ENCODE results near the gene DUS4L.

DUS4L gene

GRCh38 chr7:107613948-107614347, 50.2 kb downstream of the DUS4L start:
- H3K9me3 ChIP-seq (ENCODE audit: control extremely low read depth in 1 of 5, control insufficient read depth in 4 of 5, insufficient read depth in 2 of 5, low read depth in 1 of 5, low read length in 4 of 5), result no peaks in the 10 kb centered on the region
- no peak overlapping the region for H3K27ac ChIP-seq (ENCODE audit: insufficient read depth in 1 of 2, low read depth in 1 of 2, low read length in 2 of 2, poor library complexity in 1 of 2, severe bottlenecking in 2 of 2)
- peaks cover 13 to 31% (median 25%) of the 10 kb centered on the region in 4 experiments for H3K36me3 ChIP-seq (ENCODE audit: control insufficient read depth in 4 of 4, insufficient read depth in 4 of 4, low read length in 3 of 4)
- no peaks in the 10 kb centered on the region for H3K27me3 ChIP-seq (replicated peaks in 2 of 5; ENCODE audit: control insufficient read depth in 4 of 5, insufficient read depth in 5 of 5, low read length in 4 of 5)
- no peak for DNase-seq
- ChIA-PET POLR2A (no interaction called here), CTCF (no interaction called here)
- H3K4me1 ChIP-seq (ENCODE audit: control extremely low read depth in 1 of 4, control insufficient read depth in 4 of 4, insufficient read depth in 4 of 4, low read length in 3 of 4), result no peaks in the 10 kb centered on the region
- no peak overlapping the region for H3K4me3 ChIP-seq (ENCODE audit: control insufficient read depth in 1 of 7, extremely low read depth in 1 of 7, insufficient read depth in 4 of 7, low read depth in 2 of 7, low read length in 6 of 7)

- POLR2A ChIA-PET, result no interaction called here
- Histone ChIP-seq H3K4me3 (ENCODE audit: control insufficient read depth in 1 of 7, extremely low read depth in 1 of 7, insufficient read depth in 4 of 7, low read depth in 2 of 7, low read length in 6 of 7) (no peak overlapping the region), H3K27ac (ENCODE audit: insufficient read depth in 1 of 2, low read depth in 1 of 2, low read length in 2 of 2, poor library complexity in 1 of 2, severe bottlenecking in 2 of 2) (no peak overlapping the region), H3K36me3 (ENCODE audit: control insufficient read depth in 4 of 4, insufficient read depth in 4 of 4, low read length in 3 of 4) (peaks cover 13 to 27% (median 23%) of the 10 kb centered on the region in 4 experiments), H3K27me3 (replicated peaks in 2 of 5; ENCODE audit: control insufficient read depth in 4 of 5, insufficient read depth in 5 of 5, low read length in 4 of 5) (no peaks in the 10 kb centered on the region), H3K9me3 (ENCODE audit: control extremely low read depth in 1 of 5, control insufficient read depth in 4 of 5, insufficient read depth in 2 of 5, low read depth in 1 of 5, low read length in 4 of 5) (no peaks in the 10 kb centered on the region), H3K4me1 (ENCODE audit: control extremely low read depth in 1 of 4, control insufficient read depth in 4 of 4, insufficient read depth in 4 of 4, low read length in 3 of 4) (no peaks in the 10 kb centered on the region)
- no peak for DNase-seq
- CTCF ChIA-PET, result no interaction called here
Observed at GRCh38 chr7:107614425-107614824, 50.7 kb downstream of the DUS4L start.

- DNase-seq, result no peak
- ChIA-PET POLR2A (no interaction called here), CTCF (no interaction called here)
- H3K4me1 ChIP-seq (ENCODE audit: control extremely low read depth in 1 of 4, control insufficient read depth in 4 of 4, insufficient read depth in 4 of 4, low read length in 3 of 4), result peaks cover 0 to 4% (median 2%) of the 10 kb centered on the region in 4 experiments
- no peaks in the 10 kb centered on the region for H3K27me3 ChIP-seq (replicated peaks in 2 of 5; ENCODE audit: control insufficient read depth in 4 of 5, insufficient read depth in 5 of 5, low read length in 4 of 5)
- WGBS (ENCODE audit: insufficient coverage), result 80% methylated on average over 1 of the region's 4 CpGs
- no peak overlapping the region for H3K27ac ChIP-seq (ENCODE audit: insufficient read depth in 1 of 2, low read depth in 1 of 2, low read length in 2 of 2, poor library complexity in 1 of 2, severe bottlenecking in 2 of 2)
- H3K9me3 ChIP-seq (ENCODE audit: control extremely low read depth in 1 of 5, control insufficient read depth in 4 of 5, insufficient read depth in 2 of 5, low read depth in 1 of 5, low read length in 4 of 5), result no peaks in the 10 kb centered on the region
- H3K36me3 ChIP-seq (ENCODE audit: control insufficient read depth in 4 of 4, insufficient read depth in 4 of 4, low read length in 3 of 4), result peaks cover 13 to 31% (median 25%) of the 10 kb centered on the region in 4 experiments
- H3K4me3 ChIP-seq (ENCODE audit: control insufficient read depth in 1 of 7, extremely low read depth in 1 of 7, insufficient read depth in 4 of 7, low read depth in 2 of 7, low read length in 6 of 7), result no peak overlapping the region
Observed at GRCh38 chr7:107615910-107616680, 52.3 kb downstream of the DUS4L start.

GRCh38 chr7:107622429-107622828, 58.7 kb downstream of the DUS4L start:
- no peak overlapping the region for H3K4me3 ChIP-seq (ENCODE audit: control insufficient read depth in 1 of 7, extremely low read depth in 1 of 7, insufficient read depth in 4 of 7, low read depth in 2 of 7, low read length in 6 of 7)
- 100% methylated on average over 1 of the region's 1 CpG for WGBS (ENCODE audit: insufficient coverage)
- ChIA-PET CTCF (no interaction called here), POLR2A (no interaction called here)
- peaks cover 0 to 7% (median 6%) of the 10 kb centered on the region in 4 experiments for H3K36me3 ChIP-seq (ENCODE audit: control insufficient read depth in 4 of 4, insufficient read depth in 4 of 4, low read length in 3 of 4)
- H3K27ac ChIP-seq (ENCODE audit: insufficient read depth in 1 of 2, low read depth in 1 of 2, low read length in 2 of 2, poor library complexity in 1 of 2, severe bottlenecking in 2 of 2), result no peak overlapping the region
- no peaks in the 10 kb centered on the region for H3K9me3 ChIP-seq (ENCODE audit: control extremely low read depth in 1 of 5, control insufficient read depth in 4 of 5, insufficient read depth in 2 of 5, low read depth in 1 of 5, low read length in 4 of 5)
- H3K27me3 ChIP-seq (replicated peaks in 2 of 5; ENCODE audit: control insufficient read depth in 4 of 5, insufficient read depth in 5 of 5, low read length in 4 of 5), result no peaks in the 10 kb centered on the region
- no peak for DNase-seq
- H3K4me1 ChIP-seq (ENCODE audit: control extremely low read depth in 1 of 4, control insufficient read depth in 4 of 4, insufficient read depth in 4 of 4, low read length in 3 of 4), result peaks cover 0 to 6% (median 2%) of the 10 kb centered on the region in 4 experiments

GRCh38 chr7:107622894-107623293, 59.1 kb downstream of the DUS4L start:
- WGBS (ENCODE audit: insufficient coverage), result 100% methylated on average over 2 of the region's 2 CpGs
- H3K4me1 ChIP-seq (ENCODE audit: control extremely low read depth in 1 of 4, control insufficient read depth in 4 of 4, insufficient read depth in 4 of 4, low read length in 3 of 4), result peaks cover 0 to 6% (median 2%) of the 10 kb centered on the region in 4 experiments
- no peaks in the 10 kb centered on the region for H3K27me3 ChIP-seq (replicated peaks in 2 of 5; ENCODE audit: control insufficient read depth in 4 of 5, insufficient read depth in 5 of 5, low read length in 4 of 5)
- no peak overlapping the region for H3K27ac ChIP-seq (ENCODE audit: insufficient read depth in 1 of 2, low read depth in 1 of 2, low read length in 2 of 2, poor library complexity in 1 of 2, severe bottlenecking in 2 of 2)
- H3K4me3 ChIP-seq (ENCODE audit: control insufficient read depth in 1 of 7, extremely low read depth in 1 of 7, insufficient read depth in 4 of 7, low read depth in 2 of 7, low read length in 6 of 7), result no peak overlapping the region
- H3K9me3 ChIP-seq (ENCODE audit: control extremely low read depth in 1 of 5, control insufficient read depth in 4 of 5, insufficient read depth in 2 of 5, low read depth in 1 of 5, low read length in 4 of 5), result no peaks in the 10 kb centered on the region
- no peak for DNase-seq
- H3K36me3 ChIP-seq (ENCODE audit: control insufficient read depth in 4 of 4, insufficient read depth in 4 of 4, low read length in 3 of 4), result peaks cover 0 to 7% (median 6%) of the 10 kb centered on the region in 4 experiments
- ChIA-PET CTCF (interaction anchor here (1.0 kb wide), 1 partner anchor 16 kb away, joined by 3 read pairs; no protein-coding TSS in a partner anchor), POLR2A (no interaction called here)

GRCh38 chr7:107627002-107627401, 63.2 kb downstream of the DUS4L start:
- H3K36me3 ChIP-seq (ENCODE audit: control insufficient read depth in 4 of 4, insufficient read depth in 4 of 4, low read length in 3 of 4), result peaks cover 0 to 3% (median 0%) of the 10 kb centered on the region in 4 experiments
- no peaks in the 10 kb centered on the region for H3K27me3 ChIP-seq (replicated peaks in 2 of 5; ENCODE audit: control insufficient read depth in 4 of 5, insufficient read depth in 5 of 5, low read length in 4 of 5)
- no peak for DNase-seq
- POLR2A ChIA-PET, result no interaction called here
- peaks cover 0 to 14% (median 6%) of the 10 kb centered on the region in 4 experiments for H3K4me1 ChIP-seq (ENCODE audit: control extremely low read depth in 1 of 4, control insufficient read depth in 4 of 4, insufficient read depth in 4 of 4, low read length in 3 of 4)
- no peak overlapping the region for H3K4me3 ChIP-seq (ENCODE audit: control insufficient read depth in 1 of 7, extremely low read depth in 1 of 7, insufficient read depth in 4 of 7, low read depth in 2 of 7, low read length in 6 of 7)
- CTCF ChIA-PET, result interaction anchor here (1.0 kb wide), 1 partner anchor 90 kb away, joined by 3 read pairs; no protein-coding TSS in a partner anchor
- H3K27ac ChIP-seq (ENCODE audit: insufficient read depth in 1 of 2, low read depth in 1 of 2, low read length in 2 of 2, poor library complexity in 1 of 2, severe bottlenecking in 2 of 2), result no peak overlapping the region
- H3K9me3 ChIP-seq (ENCODE audit: control extremely low read depth in 1 of 5, control insufficient read depth in 4 of 5, insufficient read depth in 2 of 5, low read depth in 1 of 5, low read length in 4 of 5), result no peaks in the 10 kb centered on the region
- WGBS (ENCODE audit: insufficient coverage), result 100% methylated on average over 3 of the region's 4 CpGs

Measured in common myeloid progenitor, CD34-positive (primary cell).